A549 treated with ZK216348 at 1 μM for 4 hours (cell line): ENCODE data around the gene ASXL2. TPM values are rescaled to one million over a fixed set of nuclear protein-coding genes. Genes with fewer than 3 reads are reported as not detected.

Experiments
- total RNA-seq: library from RNA; stranded (reverse); fragments of 200-300 nt; extraction: Qiagen RNA extraction; gene quantifications from 5 replicates; pipeline ENCODE4 v1.2.3, GENCODE V29; 2022; ENCODE audit warnings: low read depth

The ASXL2 gene
- 9.0 to 21.7 TPM (median 12.7 TPM) in 5 replicates for total RNA-seq

DNA sequence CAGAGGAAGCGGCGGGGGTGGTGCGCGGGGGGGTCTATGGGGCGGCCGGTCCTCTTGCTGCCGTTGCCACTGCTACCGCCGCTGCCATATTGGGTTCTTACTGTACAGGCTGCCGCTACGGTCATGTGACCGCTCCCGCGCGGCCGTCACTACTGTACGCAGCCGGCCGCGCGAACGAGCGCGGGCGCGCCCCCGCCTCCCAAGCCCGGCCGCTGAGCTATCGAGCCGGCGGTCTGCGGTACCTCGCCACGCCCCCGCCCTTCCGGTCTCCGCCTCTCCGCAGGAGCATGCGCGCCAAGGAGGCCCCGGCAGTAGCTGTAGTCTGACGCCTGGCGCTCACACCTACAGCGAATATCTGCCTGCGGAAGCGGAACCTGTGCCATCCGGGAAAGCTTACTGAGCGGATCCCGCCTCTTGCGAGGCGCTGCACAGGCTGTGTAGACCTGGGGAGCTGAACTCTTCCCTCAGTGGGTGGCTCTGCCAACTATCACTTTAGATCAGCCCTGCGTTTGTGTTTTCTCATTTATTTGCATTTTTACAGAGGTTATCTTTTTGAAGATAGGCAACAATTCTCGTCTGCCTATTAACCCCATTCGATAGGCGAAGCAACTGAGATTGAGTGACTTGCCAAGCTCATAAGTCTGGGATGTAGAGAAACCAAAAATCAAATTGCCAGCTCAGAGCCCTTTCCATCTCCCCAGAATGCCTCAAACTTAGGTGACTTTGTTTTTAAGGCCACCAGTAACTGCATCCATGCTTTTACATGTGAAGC is at the start of gene ASXL2:
ASXL2 (minus strand) TSS at position 127 of the 772 bp plus-strand sequence. CDS start 265 bp downstream, outside the sequence.

Other genes with a start within 250 kb of the ASXL2 start
- 8.1 to 11.3 TPM (median 9.4 TPM) in 5 replicates for gene DTNB, start 204.9 kb downstream of the ASXL2 start, total RNA-seq
- 42.2 to 61.9 TPM (median 51.4 TPM) in 5 replicates for gene KIF3C, start 104.0 kb upstream of the ASXL2 start, total RNA-seq
- 254 to 429 TPM (median 312 TPM) in 5 replicates for gene RAB10, start 155.6 kb upstream of the ASXL2 start, total RNA-seq